A375 (cell line): ENCODE data around the gene AEBP1. TPM values are rescaled to one million over a fixed set of nuclear protein-coding genes. Genes with fewer than 3 reads are reported as not detected.

Experiments used
- small RNA-seq: library from RNA; depleted of rRNA; stranded (forward); fragments of <200 nt; gene quantifications from one replicate; pipeline ENCODE3, GENCODE V24; 2014
- total RNA-seq: library from RNA; depleted of rRNA; stranded (reverse); fragments of >200 nt; shearing (Covaris generic); gene quantifications from 2 replicates; pipeline ENCODE4 v1.2.3, GENCODE V29; 2014; rRNA removed

AEBP1 gene
- total RNA-seq, result 39.5 and 46.1 TPM in 2 replicates

GRCh38 chr7:44103923-44104859 is at the start of gene AEBP1:
Gene AEBP1 (plus strand): TSS chr7:44104345. CDS start chr7:44104666, 321 bp downstream.

GRCh38 chr7:44065431-44066110 is 38.6 kb upstream of the AEBP1 start, which contains the start of gene PGAM2:
Gene PGAM2 (minus strand): TSS chr7:44065567. CDS start chr7:44065529, 38 bp downstream.

GRCh38 chr7:44123190-44124003 is 19.3 kb downstream of the AEBP1 start, which contains the start of gene POLD2:
Gene POLD2 (minus strand): TSS chr7:44123548. CDS start chr7:44122053, 1,495 bp downstream.

GRCh38 chr7:44141221-44141850 is 37.2 kb downstream of the AEBP1 start, which contains the start of gene MYL7:
Gene MYL7 (minus strand): TSS chr7:44141332. CDS start chr7:44141305, 27 bp downstream.

Small RNA genes within 50 kb of the gene (small RNA-seq; reads per million reads assigned to genes)
- not detected for gene RNA5SP230

Other genes starting within 250 kb of the AEBP1 start
- 123 and 143 TPM in 2 replicates for gene MRPS24, start 234.8 kb upstream of the AEBP1 start, total RNA-seq
- gene URGCP, start 197.7 kb upstream of the AEBP1 start, total RNA-seq, result 24.5 and 36.2 TPM in 2 replicates
- gene UBE2D4, start 177.9 kb upstream of the AEBP1 start, total RNA-seq, result 8.2 and 10.5 TPM in 2 replicates
- not detected in 2 replicates for gene SPDYE1, start 106.4 kb upstream of the AEBP1 start, total RNA-seq
- gene DBNL, start 59.6 kb upstream of the AEBP1 start, total RNA-seq, result 142 and 159 TPM in 2 replicates
- 2.6 and 3.0 TPM in 2 replicates for gene PGAM2, start 38.8 kb upstream of the AEBP1 start, total RNA-seq
- gene POLM, start 21.8 kb upstream of the AEBP1 start, total RNA-seq, result 21.4 and 24.8 TPM in 2 replicates
- 161 and 173 TPM in 2 replicates for gene POLD2, start 19.2 kb downstream of the AEBP1 start, total RNA-seq
- gene MYL7, start 37.0 kb downstream of the AEBP1 start, total RNA-seq, result not detected in 2 replicates
- not detected in 2 replicates for gene GCK, start 85.1 kb downstream of the AEBP1 start, total RNA-seq
- 112 TPM in 2 replicates for gene YKT6, start 96.6 kb downstream of the AEBP1 start, total RNA-seq
- gene CAMK2B, start 221.2 kb downstream of the AEBP1 start, total RNA-seq, result 0.04 and 0.11 TPM in 2 replicates